GM12892 (cell line): ENCODE data around the gene KLC4.

Experiments used
- POLR2A ChIP-seq: IDR thresholded peaks from 2 replicates; pipeline ENCODE4 v1.6.1; 2011; ENCODE audit warnings: low read depth, low read length, control low read depth
- POLR2AphosphoS5 ChIP-seq: IDR thresholded peaks from 2 replicates; pipeline ENCODE4 v1.6.1; 2011; ENCODE audit warnings: low read depth, low read length, control low read depth
- TAF1 ChIP-seq: IDR thresholded peaks from 2 replicates; pipeline ENCODE4 v1.6.1; 2011; ENCODE audit warnings: low read depth, mild to moderate bottlenecking, control low read depth, low read length, borderline replicate concordance

DNA sequence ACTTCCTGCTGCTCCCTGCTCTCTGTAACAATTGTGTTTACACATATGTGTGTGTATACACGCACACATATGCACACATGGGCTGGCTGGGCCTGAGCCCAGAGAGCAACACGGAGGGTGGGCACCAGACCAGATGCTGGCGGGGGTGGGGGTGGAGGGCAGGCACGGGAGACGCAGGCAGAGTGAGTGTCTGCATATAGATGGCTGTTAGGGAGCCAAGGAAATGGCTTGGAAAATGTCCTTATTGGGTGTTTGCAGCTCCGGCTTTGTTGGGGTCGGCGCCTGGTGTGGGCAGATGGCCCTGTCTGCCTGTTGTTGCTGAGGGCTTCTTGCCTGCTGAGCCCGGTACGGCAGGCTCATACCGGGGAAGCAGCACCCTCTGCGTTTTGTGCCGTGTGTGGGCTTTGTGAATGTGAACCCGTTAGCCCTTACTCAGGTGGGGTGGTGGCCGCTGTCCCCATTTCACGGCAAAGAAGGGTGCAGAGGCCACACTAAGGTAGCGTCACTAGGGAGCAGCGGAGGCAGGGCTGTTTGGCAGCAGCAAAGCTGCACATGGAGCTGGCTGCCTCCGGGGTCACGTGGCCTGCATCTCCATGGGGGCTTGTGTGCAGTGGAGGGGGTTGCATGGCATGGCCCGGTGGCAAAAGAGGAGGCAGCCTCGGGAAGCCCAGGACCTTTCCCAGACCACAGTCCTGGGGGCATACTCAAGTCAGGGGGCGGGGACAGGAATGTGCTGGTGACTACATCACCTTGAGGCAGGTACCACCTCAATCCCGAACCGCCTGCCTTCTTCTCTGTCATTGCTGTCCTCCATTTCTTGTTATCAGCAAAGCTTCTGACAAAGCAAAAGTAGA lies 64.3 kb downstream of the KLC4 start:
- TF ChIP-seq POLR2AphosphoS5: no peak
- no peak for TF ChIP-seq POLR2A
- TF ChIP-seq TAF1: no peak
